ENCODE measurements around the gene CAMK2D.

The CAMK2D gene

DNA sequence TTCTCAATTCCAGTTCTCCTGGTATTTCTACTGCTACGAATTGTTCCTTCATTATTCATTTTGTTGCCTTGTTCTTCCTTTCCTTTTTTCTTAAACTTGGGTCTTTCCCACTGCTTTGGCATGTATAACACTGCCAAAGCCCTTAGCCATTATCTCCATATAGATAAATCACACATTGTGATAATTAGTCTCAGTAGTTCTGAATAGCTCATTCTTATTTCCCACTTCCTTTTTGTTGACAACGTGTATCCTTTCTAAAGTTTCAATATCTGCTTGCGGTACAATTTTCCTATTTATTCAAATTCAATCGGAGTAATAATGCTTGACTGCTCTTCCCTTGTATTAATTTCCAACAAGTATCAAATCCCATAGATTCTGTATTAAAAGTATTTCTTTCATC, 14.5 kb upstream of the CAMK2D start:
- H3K4me3 ChIP-seq (ENCODE audit: low read depth, low read length): no peak overlapping the region
- DNase-seq (ENCODE audit: low read depth): no peak
- TF ChIP-seq, protein P1, sequence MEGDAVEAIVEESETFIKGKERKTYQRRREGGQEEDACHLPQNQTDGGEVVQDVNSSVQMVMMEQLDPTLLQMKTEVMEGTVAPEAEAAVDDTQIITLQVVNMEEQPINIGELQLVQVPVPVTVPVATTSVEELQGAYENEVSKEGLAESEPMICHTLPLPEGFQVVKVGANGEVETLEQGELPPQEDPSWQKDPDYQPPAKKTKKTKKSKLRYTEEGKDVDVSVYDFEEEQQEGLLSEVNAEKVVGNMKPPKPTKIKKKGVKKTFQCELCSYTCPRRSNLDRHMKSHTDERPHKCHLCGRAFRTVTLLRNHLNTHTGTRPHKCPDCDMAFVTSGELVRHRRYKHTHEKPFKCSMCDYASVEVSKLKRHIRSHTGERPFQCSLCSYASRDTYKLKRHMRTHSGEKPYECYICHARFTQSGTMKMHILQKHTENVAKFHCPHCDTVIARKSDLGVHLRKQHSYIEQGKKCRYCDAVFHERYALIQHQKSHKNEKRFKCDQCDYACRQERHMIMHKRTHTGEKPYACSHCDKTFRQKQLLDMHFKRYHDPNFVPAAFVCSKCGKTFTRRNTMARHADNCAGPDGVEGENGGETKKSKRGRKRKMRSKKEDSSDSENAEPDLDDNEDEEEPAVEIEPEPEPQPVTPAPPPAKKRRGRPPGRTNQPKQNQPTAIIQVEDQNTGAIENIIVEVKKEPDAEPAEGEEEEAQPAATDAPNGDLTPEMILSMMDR (conservative IDR thresholded peaks at IDR 0.05; ENCODE audit: low read depth, low read length): no peak

DNA sequence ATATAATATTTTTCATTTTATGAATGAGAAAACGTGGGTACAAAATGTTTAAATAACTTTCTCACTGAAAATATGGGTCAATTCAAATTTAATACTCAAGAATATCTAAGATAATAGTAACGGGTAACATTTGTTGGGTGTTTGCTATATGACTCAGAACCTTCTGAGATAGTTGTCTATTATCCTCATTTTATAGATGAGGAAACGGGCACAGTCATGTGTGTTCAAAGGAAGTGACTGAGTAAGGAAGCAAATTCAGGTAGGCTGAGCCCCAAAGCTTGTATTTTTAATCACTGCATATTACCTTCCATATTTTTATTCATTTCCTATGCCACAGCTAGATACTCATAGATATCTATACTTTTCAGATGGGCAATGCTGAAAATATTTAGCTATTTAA, 12.2 kb upstream of the CAMK2D start:
- DNase-seq (ENCODE audit: low read depth): no peak
- H3K4me3 ChIP-seq (ENCODE audit: low read depth, low read length): no peak overlapping the region
- TF ChIP-seq, protein P1 (conservative IDR thresholded peaks at IDR 0.05; ENCODE audit: low read depth, low read length): no peak

DNA sequence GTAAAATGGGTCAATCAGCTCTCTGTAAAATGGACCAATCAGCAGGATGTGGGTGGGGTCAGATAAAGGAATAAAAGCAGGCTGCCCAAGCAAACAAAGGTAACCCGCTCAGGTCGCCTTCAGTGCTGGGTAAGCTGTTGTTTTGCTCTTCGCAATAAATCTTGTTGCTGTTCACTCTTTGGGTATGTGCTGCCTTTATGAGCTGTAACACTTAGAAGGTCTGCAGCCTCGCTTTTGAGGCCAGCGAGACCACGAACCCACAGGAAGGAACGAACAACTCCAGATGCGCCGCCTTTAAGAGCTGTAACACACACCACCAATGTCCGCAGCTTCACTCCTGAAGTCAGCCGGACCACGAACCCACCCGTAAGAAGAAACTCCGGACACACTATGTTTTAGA, 11.5 kb upstream of the CAMK2D start:
- TF ChIP-seq, protein P1 (conservative IDR thresholded peaks at IDR 0.05; ENCODE audit: low read depth, low read length): no peak
- H3K4me3 ChIP-seq (ENCODE audit: low read depth, low read length): no peak overlapping the region
- no peak for DNase-seq (ENCODE audit: low read depth)

DNA sequence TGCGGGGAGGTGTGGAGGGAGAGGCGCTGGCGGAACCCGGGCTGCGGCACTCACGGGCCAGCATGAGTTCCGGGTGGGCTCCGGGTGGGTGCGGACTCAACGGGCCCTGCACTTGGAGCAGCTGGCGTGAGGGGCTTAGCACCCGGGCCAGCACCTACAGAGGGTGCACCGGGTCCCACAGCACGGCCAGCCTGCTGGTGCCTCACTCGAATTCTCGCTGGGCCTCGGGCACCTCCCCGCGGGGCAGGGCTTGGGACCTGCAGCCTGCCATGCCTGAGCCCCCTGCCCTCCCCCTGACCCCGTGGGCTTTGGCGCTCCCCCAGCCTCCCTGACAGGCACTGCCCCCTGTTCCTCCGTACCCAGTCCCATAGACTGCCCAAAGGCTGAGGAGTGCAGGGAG, 10.8 kb upstream of the CAMK2D start:
- TF ChIP-seq, protein P1 (conservative IDR thresholded peaks at IDR 0.05; ENCODE audit: low read depth, low read length): no peak
- no peak overlapping the region for H3K4me3 ChIP-seq (ENCODE audit: low read depth, low read length)
- DNase-seq (ENCODE audit: low read depth): no peak

DNA sequence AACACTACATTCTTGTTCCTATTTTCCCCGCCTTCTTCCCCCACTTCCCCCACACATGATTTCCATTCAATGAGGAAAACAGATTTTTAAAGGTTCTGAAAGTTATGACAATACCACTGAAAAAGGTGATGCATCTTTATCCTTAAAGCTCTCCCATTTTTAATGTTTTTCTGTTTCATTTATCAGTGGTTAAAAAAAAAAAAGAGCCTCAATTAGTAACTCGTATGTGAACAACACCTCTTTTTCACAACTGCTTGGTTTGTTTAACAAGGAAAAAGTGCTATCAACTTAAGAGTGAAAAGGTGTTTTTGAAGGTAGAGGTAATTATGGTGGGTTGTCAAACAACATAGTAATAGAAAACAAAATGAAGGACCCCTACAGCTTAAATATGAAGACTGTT, 8.2 kb upstream of the CAMK2D start:
- H3K4me3 ChIP-seq (ENCODE audit: low read depth, low read length): no peak overlapping the region
- TF ChIP-seq, protein P1 (conservative IDR thresholded peaks at IDR 0.05; ENCODE audit: low read depth, low read length): no peak
- DNase-seq (ENCODE audit: low read depth): no peak

DNA sequence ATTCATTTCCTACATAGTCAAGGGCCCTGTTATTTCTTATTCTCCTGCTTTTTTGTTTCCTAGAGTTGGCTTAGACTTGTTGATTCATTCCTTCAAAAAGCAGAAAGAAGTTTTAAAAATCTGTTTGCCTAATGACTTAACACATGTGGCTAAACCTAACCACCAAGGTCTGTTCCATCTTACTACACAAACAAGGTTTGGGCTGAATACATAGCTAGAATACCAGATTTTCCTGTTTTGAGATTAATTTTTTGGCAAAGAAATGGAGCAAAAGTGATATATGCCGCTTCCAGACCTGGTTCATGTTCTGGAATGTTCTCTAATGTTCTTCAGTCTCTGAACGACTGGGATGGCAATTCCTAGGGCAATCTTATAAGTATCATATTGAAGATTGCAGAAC, 7.4 kb upstream of the CAMK2D start:
- DNase-seq (ENCODE audit: low read depth): no peak
- no peak overlapping the region for H3K4me3 ChIP-seq (ENCODE audit: low read depth, low read length)
- TF ChIP-seq, protein P1 (conservative IDR thresholded peaks at IDR 0.05; ENCODE audit: low read depth, low read length): no peak

DNA sequence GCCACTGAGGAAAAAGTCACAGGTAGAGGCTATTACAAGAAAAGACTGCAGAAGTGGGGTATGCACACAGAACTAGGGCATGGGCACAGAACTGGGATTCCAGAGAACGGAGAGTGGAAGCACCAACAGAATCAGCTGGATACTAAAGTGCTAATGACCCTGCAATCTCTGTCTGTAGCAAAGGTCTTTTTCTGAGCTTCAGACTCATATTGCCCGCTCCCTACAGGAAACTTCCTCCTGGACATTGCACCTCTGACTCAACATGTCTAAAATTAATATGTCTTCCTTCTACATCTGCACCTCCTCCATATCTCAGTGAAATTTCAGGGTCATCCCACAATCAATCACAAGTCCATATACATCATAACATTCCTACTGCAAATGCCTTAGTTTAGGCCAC, 5.3 kb upstream of the CAMK2D start:
- TF ChIP-seq, protein P1 (conservative IDR thresholded peaks at IDR 0.05; ENCODE audit: low read depth, low read length): no peak
- H3K4me3 ChIP-seq (ENCODE audit: low read depth, low read length): no peak overlapping the region
- DNase-seq (ENCODE audit: low read depth): no peak
